ENCODE results near the gene NWD2.

Gene NWD2

DNA sequence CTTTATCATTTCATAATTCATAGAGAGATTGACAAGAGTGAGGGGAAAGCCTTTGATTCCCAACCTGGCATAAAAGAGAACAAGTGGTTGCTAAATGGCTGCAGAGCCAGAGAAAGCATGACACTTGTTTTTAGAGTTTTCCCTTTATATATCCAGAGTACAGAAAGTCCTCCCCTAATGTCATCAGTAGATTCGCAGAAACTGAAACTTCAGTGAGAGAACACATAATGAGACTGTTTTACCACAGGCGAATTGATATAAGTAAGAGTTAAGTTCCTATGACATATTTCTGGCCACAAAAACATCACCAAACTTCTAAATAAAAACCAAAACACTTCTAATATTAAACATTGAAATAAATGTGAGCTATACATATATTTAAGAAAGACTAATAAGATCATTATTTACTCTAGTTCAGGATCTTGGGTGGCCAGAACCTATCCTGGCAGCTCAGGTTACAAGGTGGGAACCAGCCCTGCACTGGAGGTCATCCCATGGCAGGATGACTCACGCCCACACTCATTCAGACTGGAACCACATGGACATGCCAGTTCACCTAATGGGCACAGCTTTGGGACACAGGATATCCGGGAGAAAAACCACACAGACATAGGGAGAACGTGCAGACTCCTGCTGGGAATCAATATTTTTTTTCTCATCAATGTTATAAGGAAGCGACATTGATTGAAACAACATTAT, 35.5 kb downstream of the NWD2 start:
- no peak for DNase-seq

DNA sequence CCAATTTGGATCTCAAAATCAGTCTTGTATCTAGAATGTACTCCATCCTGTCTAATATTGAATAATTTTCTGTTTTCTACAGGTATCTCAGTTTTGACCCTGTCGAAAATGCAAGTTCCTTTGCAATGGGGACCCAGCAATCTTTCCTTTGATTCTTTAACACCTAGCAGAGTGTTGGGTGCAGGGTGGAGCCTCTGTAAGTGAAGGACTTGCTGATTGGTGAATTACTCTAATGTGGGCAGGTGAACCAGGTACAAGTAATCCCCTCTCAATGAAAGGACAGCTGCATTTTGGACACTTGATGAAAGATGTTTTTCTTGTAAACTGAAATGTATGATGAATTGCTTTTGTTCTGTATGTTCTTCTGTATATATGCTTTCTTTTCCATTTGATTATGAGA, 54.9 kb downstream of the NWD2 start:
- no peak for DNase-seq

DNA sequence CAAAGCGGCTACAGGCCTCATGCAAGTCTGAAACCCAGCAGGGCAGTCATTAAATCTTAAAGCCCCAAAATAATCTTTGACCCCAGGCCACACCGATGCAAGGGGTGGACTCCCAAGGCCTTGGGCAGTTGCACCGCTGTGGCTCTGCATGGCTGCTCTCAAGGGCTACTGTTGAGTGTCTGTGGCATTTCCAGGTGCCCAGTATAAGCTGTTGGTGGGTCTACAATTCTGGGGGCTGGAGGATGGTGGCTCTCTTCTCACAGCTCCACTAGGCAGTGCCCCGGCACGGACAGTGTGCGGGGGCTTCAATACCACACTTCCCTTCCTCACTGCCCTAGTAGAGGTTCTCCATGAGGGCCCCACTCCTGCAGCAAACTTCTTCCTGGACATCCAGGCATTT, 60.1 kb downstream of the NWD2 start:
- DNase-seq: no peak

DNA sequence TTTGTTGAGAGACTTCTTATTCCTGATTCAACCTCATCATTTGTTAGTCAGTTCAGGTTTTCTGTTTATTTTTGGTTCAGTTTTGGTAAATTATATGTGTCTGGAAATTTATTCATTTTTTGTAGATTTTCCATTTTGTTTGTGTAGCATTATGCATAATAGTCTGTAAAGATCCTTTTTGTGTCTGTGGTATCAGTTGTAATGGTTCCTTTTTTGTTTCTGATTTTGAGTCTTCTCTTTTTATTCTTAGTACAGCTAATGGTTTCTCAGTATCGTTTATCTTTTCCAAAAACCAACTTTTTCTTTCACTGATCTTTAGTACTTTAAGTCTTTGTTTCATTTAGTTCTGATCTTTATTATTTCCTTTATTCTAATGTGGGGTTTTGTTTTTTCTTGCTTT, 61.4 kb downstream of the NWD2 start:
- DNase-seq: no peak

DNA sequence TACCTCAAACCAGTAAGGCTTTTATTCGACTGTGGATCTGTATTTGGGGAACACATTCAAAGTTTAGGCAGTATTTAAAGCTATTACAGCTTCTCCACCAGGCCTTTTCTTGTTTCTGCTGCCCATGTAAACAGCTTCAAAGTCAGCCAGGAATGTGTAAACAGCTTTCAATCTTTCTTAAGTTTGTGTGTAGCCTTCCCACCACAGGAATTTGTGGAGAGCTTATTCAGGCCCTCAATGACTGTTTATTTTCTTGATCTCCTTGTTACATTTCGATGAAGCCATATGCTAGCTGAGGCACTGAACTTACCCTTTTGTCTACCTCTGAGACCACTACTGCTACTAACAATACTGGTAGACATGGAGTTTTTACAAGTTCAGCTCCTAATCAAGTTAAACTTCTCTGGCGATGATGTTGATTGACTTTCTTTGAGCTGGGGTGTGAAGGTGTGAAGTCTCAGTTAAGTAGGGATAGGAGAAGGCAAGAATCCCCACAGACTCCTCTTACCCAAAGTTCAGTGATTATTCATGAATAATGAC, 72.6 kb downstream of the NWD2 start:
- no peak for DNase-seq

DNA sequence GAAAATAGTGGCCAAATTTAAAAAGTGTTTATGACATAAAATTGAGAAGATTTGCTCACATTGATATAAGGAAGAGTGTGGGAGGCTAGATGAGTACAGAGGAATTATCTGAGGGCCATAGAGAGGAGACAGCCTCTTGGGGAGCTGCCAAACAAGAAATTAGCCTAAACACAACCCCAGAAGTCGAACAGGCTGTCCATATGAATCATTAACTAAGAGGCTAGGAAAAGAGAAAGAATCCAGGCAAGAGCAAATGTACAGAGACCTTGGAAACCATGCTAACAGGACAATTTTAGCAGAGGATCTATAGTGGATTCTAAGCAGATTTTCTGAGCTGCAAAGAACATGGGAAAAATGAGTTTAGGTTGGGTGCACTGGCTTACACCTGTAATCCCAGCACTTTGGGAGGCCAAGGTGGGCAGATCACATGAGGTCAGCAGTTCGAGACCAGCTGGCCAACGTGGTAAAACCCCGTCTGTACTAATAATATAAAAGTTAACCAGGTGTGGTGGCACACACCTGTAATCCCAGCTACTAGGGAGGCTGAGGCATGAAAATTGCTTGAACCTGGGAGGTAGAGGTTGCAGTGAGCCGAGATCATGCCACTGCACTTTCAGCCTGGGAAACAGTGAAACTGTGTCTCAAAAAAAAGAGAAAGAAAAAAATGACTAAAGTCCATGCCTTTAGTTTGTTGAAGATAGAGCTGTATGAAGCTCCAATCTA, 76.1 kb downstream of the NWD2 start:
- DNase-seq: no peak

DNA sequence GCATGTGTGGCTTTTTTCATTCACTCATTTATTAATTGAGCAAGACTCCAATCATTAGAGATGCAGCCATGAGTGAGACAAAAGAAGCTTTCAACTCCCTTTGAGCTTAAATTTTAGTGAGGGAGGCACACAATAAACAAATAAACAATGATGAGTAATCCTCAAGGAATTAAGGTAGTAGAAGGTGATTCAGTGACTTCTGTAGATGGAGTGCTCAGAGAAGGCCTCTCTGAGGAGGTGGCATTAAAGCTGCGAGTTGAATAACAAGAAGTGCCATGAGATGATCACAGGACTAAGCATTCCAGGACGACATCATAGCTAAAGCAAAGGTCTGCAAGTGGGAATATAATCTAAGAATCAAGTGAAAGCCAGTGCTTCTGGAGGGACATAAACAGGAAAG, 77.6 kb downstream of the NWD2 start:
- DNase-seq: no peak

DNA sequence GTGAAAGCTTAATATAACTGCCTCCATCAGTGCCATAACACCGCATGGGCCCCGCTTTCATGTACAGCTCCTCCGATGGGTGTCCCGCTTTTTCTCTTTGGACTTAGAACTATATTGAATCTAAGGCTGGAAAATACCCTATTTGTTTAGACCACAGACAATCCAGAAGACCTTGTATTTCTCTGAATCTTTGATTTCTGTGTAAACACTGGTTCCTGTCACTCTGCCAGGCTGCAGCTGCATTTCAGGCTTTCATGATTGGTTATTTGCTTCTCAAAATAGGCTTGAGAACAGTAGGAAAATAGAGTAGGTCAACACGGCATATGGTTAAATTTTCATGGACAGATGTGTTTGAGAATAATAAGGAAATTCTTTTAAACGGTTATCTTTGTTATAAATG, 80.0 kb downstream of the NWD2 start:
- DNase-seq: no peak

DNA sequence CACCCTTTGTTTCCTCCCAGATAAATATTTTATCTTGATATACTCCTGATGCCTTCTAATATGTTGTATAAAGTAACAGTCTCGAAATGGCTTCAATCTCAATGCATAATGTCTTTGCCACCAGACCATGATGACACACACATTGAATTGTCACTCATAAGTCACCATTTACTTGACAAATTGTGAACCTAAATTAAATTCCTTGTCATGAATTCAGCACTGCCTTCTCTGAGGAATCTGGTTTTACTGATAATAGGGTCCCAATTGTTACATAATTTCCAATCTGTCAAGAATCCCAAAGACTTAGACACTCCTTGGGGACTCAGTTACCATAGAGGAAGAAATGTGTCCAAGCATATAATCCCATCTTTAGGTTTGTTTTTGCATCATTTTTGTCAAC, 82.3 kb downstream of the NWD2 start:
- no peak for DNase-seq

DNA sequence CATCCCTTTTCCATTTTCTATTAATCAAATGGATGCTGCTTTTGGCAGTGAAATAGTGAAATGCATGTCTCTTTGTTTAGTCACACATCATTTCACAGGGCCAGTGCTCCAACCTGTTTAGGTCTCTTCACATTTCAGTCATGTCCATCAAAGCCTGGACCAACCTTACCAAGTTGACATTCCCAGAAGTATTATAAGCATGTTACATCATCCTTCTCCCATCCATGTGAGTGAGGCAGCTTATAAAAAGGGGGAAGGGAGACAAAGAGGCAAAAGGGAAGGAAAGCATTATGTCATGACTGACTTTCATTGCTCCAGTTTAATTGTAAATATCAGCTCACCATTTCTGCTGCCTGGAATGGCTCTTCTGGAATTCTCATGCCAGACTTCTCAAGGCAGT, 94.4 kb downstream of the NWD2 start:
- no peak for DNase-seq

DNA sequence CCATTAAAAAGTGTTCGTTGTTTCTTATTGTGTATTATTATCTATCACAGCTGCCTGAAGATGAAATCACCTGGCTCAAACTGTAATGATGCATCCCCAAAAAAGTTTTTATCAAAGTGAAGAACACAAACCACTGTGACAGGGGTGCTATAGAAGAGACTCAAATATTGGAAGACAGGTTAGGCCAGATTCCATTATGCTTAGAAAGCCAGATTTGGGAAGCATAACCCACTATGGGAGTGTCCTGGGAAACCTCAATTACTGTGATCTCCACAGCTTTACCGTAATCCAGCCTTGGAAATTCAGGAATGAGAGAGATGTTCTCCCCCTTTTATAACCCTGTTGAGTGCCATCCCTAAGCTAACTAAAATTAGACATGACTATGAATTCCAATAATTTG, 114.2 kb downstream of the NWD2 start:
- no peak for DNase-seq

DNA sequence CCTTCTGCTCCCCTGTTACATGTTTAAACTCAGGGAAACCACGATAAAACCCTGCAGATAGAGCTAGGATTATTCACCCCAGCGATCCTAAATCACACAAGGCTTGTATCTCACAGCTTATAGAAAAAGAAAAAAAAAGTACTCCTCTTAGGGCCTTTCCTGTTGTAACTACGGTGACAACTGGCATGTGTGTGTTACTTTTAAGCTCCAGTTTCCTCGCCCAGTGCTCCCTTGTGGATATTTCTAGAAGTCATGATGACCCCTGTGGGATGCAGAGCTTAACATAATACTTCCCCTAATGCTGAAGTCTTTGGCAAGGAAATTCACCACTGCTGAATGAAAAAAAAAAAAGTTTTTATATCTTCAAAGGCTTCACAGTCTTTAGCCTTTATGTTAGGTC, 114.7 kb downstream of the NWD2 start:
- no peak for DNase-seq

DNA sequence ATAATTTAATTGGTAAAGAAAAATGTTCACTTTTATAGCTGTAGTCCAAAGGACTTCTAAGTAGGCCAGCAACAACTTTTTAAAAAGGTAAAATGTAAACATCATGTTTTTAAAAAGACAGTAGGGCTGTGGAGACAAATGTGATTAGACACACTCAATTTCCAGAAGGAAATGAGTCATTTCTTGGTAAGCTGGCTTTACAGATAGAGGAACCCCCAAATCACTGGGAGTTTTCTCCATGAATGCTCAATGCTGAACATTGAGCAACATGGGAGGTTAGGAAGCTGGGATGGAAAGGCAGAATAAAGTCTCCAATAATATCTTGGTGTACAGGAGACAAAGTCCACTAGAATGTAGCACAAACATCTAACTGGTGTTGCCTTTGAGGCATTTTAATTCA, 121.3 kb downstream of the NWD2 start:
- no peak for DNase-seq

DNA sequence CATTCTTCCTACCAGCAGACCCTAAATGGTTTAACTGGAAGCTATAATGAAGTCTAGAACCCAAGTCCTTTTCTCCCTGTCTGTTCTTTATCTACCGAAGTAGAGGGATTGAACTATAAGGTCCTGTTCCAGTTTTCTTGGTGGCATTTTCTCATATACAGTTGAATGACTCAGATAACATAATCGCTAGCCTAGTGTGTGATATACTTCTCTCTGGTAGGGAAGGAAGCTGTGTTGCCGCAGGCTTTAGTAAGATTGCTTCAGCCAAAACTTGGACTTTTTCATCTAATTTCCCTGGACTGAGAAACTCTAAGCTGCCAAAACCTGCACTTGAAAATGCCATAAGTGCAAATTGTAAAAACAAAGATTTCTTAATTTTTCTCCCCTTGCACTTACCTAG, 123.4 kb downstream of the NWD2 start:
- DNase-seq: no peak

DNA sequence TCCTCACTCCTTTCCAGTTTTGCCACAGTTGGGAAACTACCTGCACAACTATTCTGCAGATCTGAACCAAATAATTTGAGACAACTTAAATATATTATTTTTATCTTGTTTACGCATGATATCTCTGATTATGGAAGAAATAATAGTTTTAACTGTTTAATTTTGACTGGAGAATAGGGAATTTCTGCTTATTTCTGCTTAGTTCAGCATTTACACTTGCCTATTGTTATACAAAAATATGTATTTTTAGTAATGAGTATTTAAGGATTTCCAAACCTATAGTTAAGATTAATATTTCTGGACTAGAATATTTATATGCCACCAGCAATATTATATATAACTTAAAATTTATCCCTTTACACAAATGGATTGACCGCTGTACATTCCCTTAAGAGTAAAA, 125.5 kb downstream of the NWD2 start:
- no peak for DNase-seq

DNA sequence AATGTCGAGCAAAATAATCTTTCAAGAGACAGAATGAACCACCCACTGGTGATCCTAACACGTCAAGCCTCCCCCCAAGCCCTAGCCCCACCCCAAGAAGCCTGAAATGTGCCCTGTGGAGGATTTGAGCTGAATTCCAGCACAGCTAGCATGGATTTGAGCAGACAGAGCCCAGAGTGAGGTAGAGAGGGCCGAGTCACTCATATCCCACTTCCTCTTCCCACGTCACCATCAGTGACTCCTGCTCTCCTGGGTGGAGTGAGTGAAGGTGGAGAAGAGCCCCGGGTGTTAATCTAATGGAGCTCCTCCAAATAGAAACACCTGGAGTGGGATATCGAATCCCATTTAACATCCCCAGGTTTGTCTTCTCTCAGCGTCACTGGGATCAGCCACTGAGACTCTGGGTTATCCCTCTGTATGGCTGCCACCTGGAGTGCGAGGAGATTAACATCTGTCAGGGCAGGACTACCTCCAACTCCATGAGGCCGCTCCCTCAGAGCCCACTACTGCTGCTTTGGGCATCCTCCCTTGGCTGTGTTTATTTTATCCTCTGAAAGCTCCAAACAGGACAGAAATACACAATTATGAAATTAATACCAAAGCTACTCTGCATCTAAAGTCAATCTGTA, 136.6 kb downstream of the NWD2 start:
- DNase-seq: no peak

DNA sequence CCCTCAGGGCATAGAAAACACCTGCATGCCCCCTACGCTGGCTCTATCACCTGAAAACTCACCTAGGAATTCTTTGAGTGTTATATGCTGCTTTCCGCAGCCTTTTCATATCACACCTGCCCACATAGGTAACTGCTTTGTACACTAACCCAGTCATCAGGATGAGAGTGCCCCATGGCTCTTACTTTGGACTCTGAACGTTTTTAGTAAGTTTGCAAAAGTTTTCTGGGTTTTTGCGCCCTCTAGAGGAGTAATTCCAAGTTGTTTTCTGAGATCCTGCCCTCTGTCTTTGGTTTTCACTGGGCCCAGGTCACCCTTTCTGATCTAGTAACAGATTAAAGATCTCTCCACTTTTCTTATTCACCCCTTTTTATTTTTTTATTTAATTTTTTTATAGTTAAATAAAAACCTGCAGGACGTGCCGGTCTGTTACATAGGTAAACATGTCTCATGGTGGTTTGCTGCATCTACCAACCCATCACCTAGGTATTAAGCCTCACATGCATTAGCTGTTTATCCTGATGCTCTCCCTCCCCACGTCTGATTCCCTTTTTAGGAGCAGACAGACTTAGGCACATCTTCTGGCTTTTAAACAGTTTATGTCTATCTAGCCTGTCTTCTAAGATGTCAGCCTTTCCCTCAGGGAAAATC, 139.2 kb downstream of the NWD2 start:
- no peak for DNase-seq

DNA sequence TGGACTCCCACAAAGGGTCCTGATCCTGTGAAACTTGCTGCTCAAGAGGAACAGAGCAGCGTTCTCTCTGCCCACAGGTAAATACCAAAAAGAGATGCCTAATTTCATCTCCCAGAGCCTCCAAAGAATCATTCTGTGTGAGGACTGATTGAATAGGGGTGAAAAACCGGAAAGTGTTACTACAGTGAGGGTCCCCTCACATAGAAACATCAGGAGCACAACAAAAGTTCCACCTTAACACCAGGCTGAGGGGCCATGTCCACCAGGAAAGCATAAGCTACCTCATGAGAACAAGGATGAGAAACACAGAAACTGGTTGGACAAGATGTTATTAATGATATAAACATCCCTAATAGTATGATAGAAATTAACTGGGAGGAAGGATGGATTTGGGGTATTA, 140.9 kb downstream of the NWD2 start:
- DNase-seq: no peak

DNA sequence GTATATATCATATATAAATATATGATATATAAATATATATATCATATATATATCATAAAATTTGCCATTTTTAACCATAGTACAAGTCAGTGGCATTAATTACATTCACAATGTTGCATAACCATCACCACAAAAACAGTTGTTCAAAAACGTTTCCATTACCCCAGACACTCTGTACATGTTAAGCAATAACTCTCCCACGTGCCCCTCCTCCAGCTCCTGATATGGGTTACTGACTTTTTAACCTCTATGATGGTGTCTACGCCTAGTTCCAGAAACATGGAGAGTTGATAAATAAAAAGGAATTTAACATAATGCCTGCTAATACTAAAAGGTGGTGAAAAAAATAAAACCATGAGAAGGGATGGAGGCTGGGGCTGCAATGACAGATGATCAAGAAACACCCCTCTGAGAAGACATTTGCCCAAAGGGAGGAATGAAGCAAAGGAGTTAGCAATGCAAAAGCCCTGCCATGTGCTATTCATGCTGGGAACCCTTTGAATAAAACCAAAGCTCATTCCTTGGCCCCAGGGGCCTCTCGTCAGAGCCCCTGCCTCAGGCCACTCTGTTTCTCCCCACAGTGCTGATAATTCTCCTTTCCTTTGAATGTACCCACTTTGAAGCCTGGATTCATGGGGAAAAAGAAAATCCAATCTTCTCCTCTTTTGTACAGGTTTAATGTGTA, 144.3 kb downstream of the NWD2 start:
- DNase-seq: no peak

DNA sequence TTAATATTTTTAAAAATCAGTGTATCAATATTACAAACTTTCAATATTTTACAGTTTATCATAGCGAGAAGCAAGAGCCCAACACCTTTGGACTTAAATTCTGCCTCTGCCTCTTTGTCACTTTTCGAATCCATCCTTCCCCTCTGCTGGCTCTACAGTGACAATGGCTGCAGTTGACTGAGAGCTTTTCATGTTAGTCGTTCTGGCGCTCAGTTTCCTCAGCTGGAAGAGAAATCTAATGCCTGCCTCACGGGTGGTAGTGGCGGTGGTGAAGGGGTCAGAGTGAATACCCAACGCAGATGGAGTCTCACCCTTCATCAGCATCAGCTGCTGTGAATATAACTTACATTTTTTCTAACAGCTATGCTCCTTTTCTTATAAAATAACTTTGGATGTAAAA, 144.8 kb downstream of the NWD2 start:
- no peak for DNase-seq

DNA sequence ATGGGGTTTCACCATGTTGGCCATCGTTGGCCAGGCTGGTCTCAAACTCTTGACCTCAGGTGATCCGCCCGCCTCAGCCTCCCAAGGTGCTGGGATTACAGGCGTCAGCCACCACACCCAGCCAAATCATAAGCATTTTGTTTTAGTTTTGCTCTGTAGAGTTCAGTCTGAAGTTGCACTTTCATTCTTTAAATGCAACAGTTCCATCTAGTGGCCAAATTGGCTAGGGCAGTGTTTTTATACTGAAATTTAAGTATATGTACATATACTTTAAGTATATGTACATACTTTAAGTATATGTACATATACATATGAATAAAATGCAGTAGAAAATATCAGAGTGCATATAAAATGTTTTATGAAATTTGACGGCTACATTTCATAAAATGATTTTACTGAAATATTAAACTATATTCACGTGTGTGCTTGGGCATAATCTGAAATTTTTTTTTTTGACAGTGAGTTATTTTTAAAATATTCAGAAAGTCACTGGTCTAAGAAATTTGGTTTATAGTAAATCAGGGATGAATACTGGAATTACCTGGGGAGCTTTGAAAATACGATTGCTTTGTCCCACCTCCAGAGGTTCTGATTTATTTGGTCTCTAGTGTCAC, 145.5 kb downstream of the NWD2 start:
- no peak for DNase-seq

DNA sequence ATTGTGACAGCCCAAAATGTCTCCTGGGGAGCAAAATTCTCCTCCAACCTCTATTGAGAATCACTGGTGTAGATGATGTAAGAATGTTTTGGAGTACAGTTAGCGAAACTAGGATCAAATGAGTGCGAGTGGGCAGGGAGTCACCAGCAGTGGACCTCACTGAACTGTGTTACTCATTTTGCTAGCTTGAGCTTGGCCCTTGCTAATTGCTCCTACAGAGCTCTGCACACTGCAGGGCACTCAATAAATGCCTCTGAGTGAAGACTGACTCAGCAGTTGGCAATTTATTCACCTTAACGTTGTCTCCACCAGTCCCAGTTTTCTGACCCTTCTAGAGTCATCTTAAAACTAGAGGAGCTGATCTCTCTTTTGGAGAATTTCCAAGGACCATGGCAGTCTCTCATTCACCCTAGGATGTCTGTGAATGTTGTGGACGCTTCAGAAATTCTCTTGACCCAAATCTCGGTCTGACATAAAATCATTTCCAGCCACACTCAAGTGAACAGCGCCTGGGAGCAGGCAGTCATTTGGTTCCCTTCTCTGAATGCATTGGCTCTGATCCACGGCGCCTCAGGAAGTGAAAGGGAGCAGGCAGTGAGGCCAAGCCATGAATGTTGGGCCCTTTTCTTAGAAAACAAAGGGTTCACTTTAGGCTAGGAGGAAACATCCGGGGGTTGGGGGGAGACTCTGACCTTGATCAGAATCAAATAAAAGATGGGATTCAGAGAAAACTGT, 148.1 kb downstream of the NWD2 start:
- DNase-seq: no peak

Data from activated CD4-positive, alpha-beta T cell treated with anti-CD3 and anti-CD28 coated beads, Interleukin-2, amount 50 U/mL, for 1 hour (primary cell).